Uterus (tissue), 4 donors: ENCODE results near the gene CHCHD3. TPM values are rescaled to one million over a fixed set of nuclear protein-coding genes. Genes with fewer than 3 reads are reported as not detected.

ENCODE experiments used
- DNase-seq, 2 donors: peaks; one replicate each; pipeline ENCODE4 v3.0.0-alpha.2; 2019 to 2020
- H3K27ac ChIP-seq, 2 donors: fragments of 200-600 bp; sonication (generic); 1 replicate in 1 of 2; 2 replicates in 1 of 2; pipeline ENCODE4 v1.5.1; 2016 to 2018
- H3K27me3 ChIP-seq, 2 donors: fragments of 200-600 bp; sonication (generic); one replicate each; pipeline ENCODE4 v1.5.1; 2018 to 2019; ENCODE audit warnings: control low read depth in 1 of 2
- H3K36me3 ChIP-seq, 2 donors: fragments of 200-600 bp; sonication (generic); one replicate each; pipeline ENCODE4 v1.5.1; 2019; ENCODE audit warnings: control low read depth in 1 of 2
- H3K4me1 ChIP-seq, 2 donors: fragments of 200-600 bp; sonication (generic); one replicate each; pipeline ENCODE4 v1.5.1; 2018 to 2019; ENCODE audit warnings: control low read depth in 1 of 2
- H3K4me3 ChIP-seq, 2 donors: fragments of 200-600 bp; sonication (generic); 1 replicate in 1 of 2; 2 replicates in 1 of 2; pipeline ENCODE4 v1.5.1; 2018 to 2019; ENCODE audit warnings: mild to moderate bottlenecking in 1 of 2
- H3K9me3 ChIP-seq, 2 donors: fragments of 200-600 bp; sonication (generic); one replicate each; pipeline ENCODE4 v1.5.1; 2019; ENCODE audit warnings: control low read depth in 1 of 2
- CTCF ChIP-seq, 4 experiments: fragments of 200-600 bp in 2 of 4; fragments of 450-650 bp in 2 of 4; sonication (generic) in 2 of 4; IDR thresholded peaks; one replicate each; pipeline ENCODE4 v1.5.1; 2016 to 2019; ENCODE audit warnings: antibody characterized with exemption in 4 of 4, mild to moderate bottlenecking in 2 of 4, moderate library complexity in 1 of 4
- POLR2A ChIP-seq, 2 donors: fragments of 450-650 bp; IDR thresholded peaks; one replicate each; pipeline ENCODE4 v1.6.1; 2016; ENCODE audit warnings: antibody characterized with exemption in 2 of 2, mild to moderate bottlenecking in 1 of 2, moderate library complexity in 1 of 2
- intact Hi-C: fragments of 100-400 bp; cut with DNase I; formaldehyde crosslinking; loops from one replicate; pipeline ENCODE4 v1.15.1; 2023; ENCODE audit warnings: low total_unique reads
- total RNA-seq, 4 donors: library from RNA; depleted of rRNA in 3 of 4; stranded (reverse); fragments of >200 nt in 3 of 4; gene quantifications; one replicate each; pipeline versions ENCODE4 v1.1.0 to v1.2.4, GENCODE V29; 2014 to 2023
- donor health status: DM: yes; HTN: yes; CAD: no.

The CHCHD3 gene
- total RNA-seq, 4 donors from 2014 or later: 43.5 to 61.0 (median 47.6) TPM

- Histone ChIP-seq H3K27ac (no peak overlapping the region), H3K36me3 (no peaks in the 10 kb centered on the region), H3K4me1 (no peaks in the 10 kb centered on the region), H3K4me3 (no peak overlapping the region), H3K27me3 (no peaks in the 10 kb centered on the region), H3K9me3 (no peaks in the 10 kb centered on the region)
- DNase-seq: no peak
- no peak for TF ChIP-seq CTCF (IDR thresholded peaks at IDR 0.05)
- no peak for TF ChIP-seq POLR2A (IDR thresholded peaks at IDR 0.05)
- intact Hi-C loops: loop anchor here (5.0 kb wide), 1 partner anchor 1651 kb away; no protein-coding TSS in a partner anchor
These were observed 250.9 kb downstream of the CHCHD3 start for GRCh38 chr7:132830941-132831340.

GRCh38 chr7:132828502-132828901, 253.4 kb downstream of the CHCHD3 start:
- Histone ChIP-seq H3K27ac (no peak overlapping the region), H3K27me3 (no peaks in the 10 kb centered on the region), H3K36me3 (no peaks in the 10 kb centered on the region), H3K9me3 (no peaks in the 10 kb centered on the region), H3K4me1 (no peaks in the 10 kb centered on the region), H3K4me3 (no peak overlapping the region)
- no peak for DNase-seq
- TF ChIP-seq POLR2A (IDR thresholded peaks at IDR 0.05) (no peak), CTCF (IDR thresholded peaks at IDR 0.05) (no peak)
- intact Hi-C loops: no loop called here

- Histone ChIP-seq H3K27me3 (no peaks in the 10 kb centered on the region), H3K36me3 (no peaks in the 10 kb centered on the region), H3K4me1 (no peaks in the 10 kb centered on the region), H3K9me3 (no peaks in the 10 kb centered on the region), H3K4me3 (no peak overlapping the region), H3K27ac (no peak overlapping the region)
- intact Hi-C loops: no loop called here
- TF ChIP-seq POLR2A (IDR thresholded peaks at IDR 0.05) (no peak), CTCF (IDR thresholded peaks at IDR 0.05) (no peak)
- DNase-seq: no peak
These were observed 255.7 kb downstream of the CHCHD3 start for GRCh38 chr7:132825932-132826835.

- no peak for TF ChIP-seq CTCF (IDR thresholded peaks at IDR 0.05)
- TF ChIP-seq POLR2A (IDR thresholded peaks at IDR 0.05): no peak
- intact Hi-C loops: no loop called here
These were observed 256.7 kb downstream of the CHCHD3 start for GRCh38 chr7:132825222-132825621.

GRCh38 chr7:132819648-132820047, 262.2 kb downstream of the CHCHD3 start:
- no peaks in the 10 kb centered on the region for H3K4me1 ChIP-seq
- no peaks in the 10 kb centered on the region for H3K27me3 ChIP-seq
- no peaks in the 10 kb centered on the region for H3K9me3 ChIP-seq
- no peaks in the 10 kb centered on the region for H3K36me3 ChIP-seq
- no peak for TF ChIP-seq CTCF (IDR thresholded peaks at IDR 0.05)
- TF ChIP-seq POLR2A (IDR thresholded peaks at IDR 0.05): no peak
- intact Hi-C loops: no loop called here
- H3K4me3 ChIP-seq: no peak overlapping the region
- DNase-seq: no peak
- no peak overlapping the region for H3K27ac ChIP-seq

More at GRCh38 chr7:132825222-132825621, 256.7 kb downstream of the CHCHD3 start:
- Histone ChIP-seq H3K36me3 (no peaks in the 10 kb centered on the region), H3K4me3 (no peak overlapping the region), H3K27me3 (no peaks in the 10 kb centered on the region), H3K27ac (no peak overlapping the region), H3K9me3 (no peaks in the 10 kb centered on the region), H3K4me1 (no peaks in the 10 kb centered on the region)
- DNase-seq: no peak
